Body of pancreas (tissue), 4 donors: ENCODE results near the gene STRBP. TPM values are rescaled to one million over a fixed set of nuclear protein-coding genes. Genes with fewer than 3 reads are reported as not detected.

Experiments
- ATAC-seq: fragments of 150-250 bp; one replicate; pipeline ENCODE4 v1.9.1; 2016
- DNase-seq, 4 donors: peaks; one replicate each; pipeline ENCODE4 v3.0.0-alpha.2; 2019
- H3K27ac ChIP-seq, 4 donors: fragments of 200-600 bp; sonication (generic); 1 replicate in 3 of 4; 2 replicates in 1 of 4; pipeline versions ENCODE4 v1.5.1 to v1.6.1; 2016 to 2019; ENCODE audit warnings: mild to moderate bottlenecking in 1 of 4, mixed read lengths in 1 of 4, moderate library complexity in 1 of 4
- H3K27me3 ChIP-seq, 2 donors: fragments of 200-600 bp; sonication (generic); one replicate each; pipeline ENCODE4 v1.6.0; 2016; ENCODE audit warnings: mild to moderate bottlenecking in 1 of 2
- H3K36me3 ChIP-seq, 2 donors: fragments of 200-600 bp; sonication (generic); replicated peaks in 1 of 2; 2 replicates each; pipeline ENCODE4 v1.5.1; 2016; ENCODE audit warnings: low read depth in 2 of 2; ENCODE audit not compliant: insufficient read depth in 1 of 2
- H3K4me1 ChIP-seq: fragments of 200-600 bp; sonication (generic); one replicate; pipeline ENCODE4 v1.6.0; 2016
- H3K4me3 ChIP-seq, 2 donors: fragments of 200-600 bp; sonication (generic); 1 replicate in 1 of 2; 2 replicates in 1 of 2; pipeline ENCODE4 v1.5.1; 2016 to 2019
- H3K9me3 ChIP-seq, 3 donors: fragments of 200-600 bp; sonication (generic); 1 replicate in 2 of 3; 2 replicates in 1 of 3; pipeline ENCODE4 v1.5.1; 2016
- CTCF ChIP-seq, 7 experiments: fragments of 450-650 bp in 4 of 7; fragments of 200-600 bp in 3 of 7; sonication (generic) in 3 of 7; IDR thresholded peaks; one replicate each; pipeline ENCODE4 v1.5.1; 2016 to 2019; ENCODE audit warnings: antibody characterized with exemption in 7 of 7
- POLR2A ChIP-seq, 3 donors: fragments of 450-650 bp; IDR thresholded peaks; one replicate each; pipeline ENCODE4 v1.6.1; 2016; ENCODE audit warnings: antibody characterized with exemption in 3 of 3, mild to moderate bottlenecking in 2 of 3
- WGBS, 2 donors: methylation state at CpG; one replicate each; pipeline ENCODE4 v1.1.5; 2017; 5-methylcytosine and 5-hydroxymethylcytosine counted together
- intact Hi-C: fragments of 100-400 bp; cut with DNase I; formaldehyde crosslinking; loops from one replicate; pipeline ENCODE4 v1.15.1; 2023
- total RNA-seq, 2 donors: library from RNA; depleted of rRNA; stranded (reverse); fragments of >200 nt; gene quantifications; one replicate each; pipeline ENCODE4 v1.1.0, GENCODE V29; 2016

Gene STRBP
- total RNA-seq, 2 donors from 2014 or later, result 11.5 to 13.5 TPM

DNA sequence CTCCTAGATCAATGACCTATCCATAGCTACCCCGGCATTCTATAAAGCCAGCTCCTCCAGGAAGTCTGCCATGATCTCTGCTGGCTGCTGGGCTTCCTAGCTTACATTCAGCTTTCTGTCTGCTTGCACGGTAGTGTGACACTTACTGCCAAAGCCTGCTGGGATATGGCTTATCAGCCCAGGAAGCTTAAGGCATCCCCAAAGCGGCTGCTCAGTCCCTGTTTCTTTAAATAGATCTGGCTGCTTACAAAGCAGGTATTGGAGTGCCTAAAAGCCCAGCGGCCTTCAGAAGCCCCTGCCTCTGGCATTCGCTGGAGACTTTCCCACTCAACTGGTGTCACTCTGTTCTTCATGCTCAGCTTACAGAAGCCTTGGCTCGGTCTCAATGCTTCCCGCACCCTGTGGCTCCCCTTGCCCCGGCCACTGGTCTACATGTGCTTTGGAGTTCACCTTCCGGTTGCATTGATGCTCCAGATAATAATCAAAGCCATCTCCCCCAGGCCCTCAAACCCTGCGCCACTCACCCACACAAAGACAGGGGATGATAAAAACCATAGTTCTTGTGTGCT is 31.3 kb upstream of the STRBP start:
- H3K27ac ChIP-seq, result no peak overlapping the region
- no peak for DNase-seq
- TF ChIP-seq POLR2A (IDR thresholded peaks at IDR 0.05), result no peak
- TF ChIP-seq CTCF (IDR thresholded peaks at IDR 0.05), result no peak
- 78 to 80% methylated on average over 10 of the region's 10 CpGs for WGBS, 2 donors
- no peak for ATAC-seq
- H3K4me1 ChIP-seq, result no peaks in the 10 kb centered on the region
- intact Hi-C loops, result no loop called here
- no peaks in the 10 kb centered on the region for H3K36me3 ChIP-seq
- no peak overlapping the region for H3K4me3 ChIP-seq
- H3K27me3 ChIP-seq, result no peaks in the 10 kb centered on the region
- H3K9me3 ChIP-seq, result no peaks in the 10 kb centered on the region

DNA sequence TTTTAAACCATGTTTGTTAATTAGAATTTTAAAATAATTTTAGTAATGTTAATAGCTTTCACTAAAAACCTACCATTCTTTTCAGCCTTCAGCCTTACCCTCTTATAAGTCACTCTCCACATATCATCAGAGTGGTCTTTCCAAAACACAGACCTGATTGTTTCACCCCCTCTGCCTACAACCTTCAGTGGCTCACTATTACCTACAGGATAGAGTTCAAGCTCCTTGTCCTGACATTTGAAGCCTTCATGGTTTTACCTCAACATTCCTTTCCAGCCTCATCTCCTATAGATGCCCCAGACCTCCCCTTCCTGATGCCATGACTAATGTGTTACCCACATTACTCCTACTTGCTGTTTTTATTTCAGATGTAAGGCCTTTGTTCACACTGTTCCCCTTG is 27.8 kb upstream of the STRBP start:
- H3K27me3 ChIP-seq, result no peaks in the 10 kb centered on the region
- no peak for DNase-seq
- intact Hi-C loops, result no loop called here
- ATAC-seq, result no peak
- H3K36me3 ChIP-seq, result no peaks in the 10 kb centered on the region
- H3K27ac ChIP-seq, result no peak overlapping the region
- H3K9me3 ChIP-seq, result no peaks in the 10 kb centered on the region
- TF ChIP-seq CTCF (IDR thresholded peaks at IDR 0.05) (no peak), POLR2A (IDR thresholded peaks at IDR 0.05) (no peak)
- no peaks in the 10 kb centered on the region for H3K4me1 ChIP-seq
- no peak overlapping the region for H3K4me3 ChIP-seq

DNA sequence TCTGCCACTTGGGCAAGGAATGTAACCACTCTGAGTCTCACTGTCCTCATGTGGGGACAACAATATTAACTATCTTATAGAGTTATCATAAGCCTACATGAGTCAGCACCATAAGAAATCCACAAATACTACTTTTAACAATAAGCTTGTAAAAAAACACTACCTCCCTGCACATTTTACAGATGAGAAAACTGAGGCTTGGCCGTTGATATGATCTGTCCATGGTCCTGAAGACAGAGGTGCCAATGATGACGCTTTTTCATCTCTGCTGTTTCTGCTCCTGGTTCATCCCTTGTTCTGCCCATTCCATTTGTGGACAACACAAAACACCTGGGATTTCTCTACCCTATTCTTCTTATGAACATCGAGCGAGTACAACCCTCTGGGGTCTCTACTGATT is 23.4 kb upstream of the STRBP start:
- Histone ChIP-seq H3K4me1 (no peaks in the 10 kb centered on the region), H3K4me3 (no peak overlapping the region), H3K27ac (no peak overlapping the region), H3K36me3 (no peaks in the 10 kb centered on the region), H3K27me3 (no peaks in the 10 kb centered on the region), H3K9me3 (no peaks in the 10 kb centered on the region)
- WGBS, 2 donors, result 76 to 95% methylated on average over 4 of the region's 4 CpGs
- no peak for DNase-seq
- TF ChIP-seq POLR2A (IDR thresholded peaks at IDR 0.05) (no peak), CTCF (IDR thresholded peaks at IDR 0.05) (no peak)
- no peak for ATAC-seq
- intact Hi-C loops, result no loop called here

DNA sequence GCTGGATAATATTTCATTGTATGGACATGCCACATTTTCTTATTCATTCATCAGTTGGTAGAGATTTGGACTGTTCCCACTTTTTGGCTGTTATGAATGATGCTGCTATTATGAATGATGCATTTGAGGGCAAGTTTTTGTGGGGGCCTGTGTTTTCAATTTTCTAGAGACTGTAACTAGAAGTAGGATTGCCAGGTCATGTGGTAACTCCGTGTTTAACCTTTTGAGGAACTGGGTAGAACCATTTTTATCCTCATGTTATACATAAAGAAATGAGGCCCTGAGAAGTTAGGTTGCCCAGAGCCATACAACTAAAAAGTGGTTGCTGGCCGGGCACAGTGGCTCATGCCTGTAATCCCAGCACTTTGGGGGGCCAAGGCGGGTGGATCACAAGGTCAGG is 22.4 kb upstream of the STRBP start:
- Histone ChIP-seq H3K4me3 (no peak overlapping the region), H3K36me3 (no peaks in the 10 kb centered on the region), H3K27ac (no peak overlapping the region), H3K4me1 (no peaks in the 10 kb centered on the region), H3K9me3 (no peaks in the 10 kb centered on the region), H3K27me3 (no peaks in the 10 kb centered on the region)
- no peak for ATAC-seq
- no peak for TF ChIP-seq POLR2A (IDR thresholded peaks at IDR 0.05)
- no peak for TF ChIP-seq CTCF (IDR thresholded peaks at IDR 0.05)
- intact Hi-C loops, result no loop called here
- 67 to 68% methylated on average over 3 of the region's 3 CpGs for WGBS, 2 donors
- no peak for DNase-seq

- Histone ChIP-seq H3K9me3 (no peaks in the 10 kb centered on the region), H3K27me3 (no peaks in the 10 kb centered on the region), H3K36me3 (no peaks in the 10 kb centered on the region), H3K4me1 (peaks cover 2% of the 10 kb centered on the region), H3K27ac (no peak overlapping the region), H3K4me3 (no peak overlapping the region)
- DNase-seq (no peak), ATAC-seq (no peak)
- 66 to 79% methylated on average over 3 of the region's 3 CpGs for WGBS, 2 donors
- intact Hi-C loops, result no loop called here
- TF ChIP-seq CTCF (IDR thresholded peaks at IDR 0.05) (no peak), POLR2A (IDR thresholded peaks at IDR 0.05) (no peak)
These were observed 19.3 kb upstream of the STRBP start for GRCh38 chr9:123287639-123288038.
